Nephron (organoid): ENCODE measurements around the gene VTI1A.
A peak's percentile ranks its signal among the peaks of the same experiment; 100 is the strongest.

Experiments used
- H3K27ac Mint-ChIP-seq, 3 experiments: 2 replicates each; pipeline ENCODE4 v1.8.0; 2020; ENCODE audit warnings: mixed read lengths in 3 of 3, mild to moderate bottlenecking in 2 of 3, moderate library complexity in 1 of 3
- H3K27me3 Mint-ChIP-seq: 2 replicates; pipeline ENCODE4 v1.8.0; 2021; ENCODE audit warnings: low read depth, mild to moderate bottlenecking, moderate library complexity, mixed read lengths
- H3K36me3 Mint-ChIP-seq: 2 replicates; pipeline ENCODE4 v1.8.0; 2020; ENCODE audit warnings: low read depth, mixed read lengths
- H3K4me1 Mint-ChIP-seq: 2 replicates; pipeline ENCODE4 v1.8.0; 2020; ENCODE audit warnings: mixed read lengths
- H3K4me3 Mint-ChIP-seq, 3 experiments: 2 replicates each; pipeline ENCODE4 v1.8.0; 2020; ENCODE audit warnings: mild to moderate bottlenecking in 3 of 3, mixed read lengths in 3 of 3, moderate library complexity in 2 of 3
- H3K9me3 Mint-ChIP-seq: 2 replicates; pipeline ENCODE4 v1.8.0; 2020; ENCODE audit warnings: mixed read lengths
- TF ChIP-seq, protein P1 (sequence below), 3 experiments: fragments of 200-600 bp; sonication (generic); IDR thresholded peaks; one replicate each; pipeline ENCODE4 v1.5.0; 2021; ENCODE audit warnings: antibody characterized with exemption in 3 of 3; ENCODE audit not compliant: unreplicated experiment in 3 of 3

Gene VTI1A

GRCh38 chr10:112750427-112751167, 303.6 kb downstream of the VTI1A start:
- H3K36me3 Mint-ChIP-seq: no peaks in the 10 kb centered on the region
- TF ChIP-seq, protein P1, sequence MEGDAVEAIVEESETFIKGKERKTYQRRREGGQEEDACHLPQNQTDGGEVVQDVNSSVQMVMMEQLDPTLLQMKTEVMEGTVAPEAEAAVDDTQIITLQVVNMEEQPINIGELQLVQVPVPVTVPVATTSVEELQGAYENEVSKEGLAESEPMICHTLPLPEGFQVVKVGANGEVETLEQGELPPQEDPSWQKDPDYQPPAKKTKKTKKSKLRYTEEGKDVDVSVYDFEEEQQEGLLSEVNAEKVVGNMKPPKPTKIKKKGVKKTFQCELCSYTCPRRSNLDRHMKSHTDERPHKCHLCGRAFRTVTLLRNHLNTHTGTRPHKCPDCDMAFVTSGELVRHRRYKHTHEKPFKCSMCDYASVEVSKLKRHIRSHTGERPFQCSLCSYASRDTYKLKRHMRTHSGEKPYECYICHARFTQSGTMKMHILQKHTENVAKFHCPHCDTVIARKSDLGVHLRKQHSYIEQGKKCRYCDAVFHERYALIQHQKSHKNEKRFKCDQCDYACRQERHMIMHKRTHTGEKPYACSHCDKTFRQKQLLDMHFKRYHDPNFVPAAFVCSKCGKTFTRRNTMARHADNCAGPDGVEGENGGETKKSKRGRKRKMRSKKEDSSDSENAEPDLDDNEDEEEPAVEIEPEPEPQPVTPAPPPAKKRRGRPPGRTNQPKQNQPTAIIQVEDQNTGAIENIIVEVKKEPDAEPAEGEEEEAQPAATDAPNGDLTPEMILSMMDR (IDR thresholded peaks at IDR 0.05; ENCODE audit: unreplicated experiment in 3 of 3): no peak
- H3K9me3 Mint-ChIP-seq: no peaks in the 10 kb centered on the region
- H3K4me1 Mint-ChIP-seq: peaks cover 36% of the 10 kb centered on the region
- no peak overlapping the region for H3K4me3 Mint-ChIP-seq
- H3K27ac Mint-ChIP-seq: no peak overlapping the region
- H3K27me3 Mint-ChIP-seq: no peaks in the 10 kb centered on the region

DNA sequence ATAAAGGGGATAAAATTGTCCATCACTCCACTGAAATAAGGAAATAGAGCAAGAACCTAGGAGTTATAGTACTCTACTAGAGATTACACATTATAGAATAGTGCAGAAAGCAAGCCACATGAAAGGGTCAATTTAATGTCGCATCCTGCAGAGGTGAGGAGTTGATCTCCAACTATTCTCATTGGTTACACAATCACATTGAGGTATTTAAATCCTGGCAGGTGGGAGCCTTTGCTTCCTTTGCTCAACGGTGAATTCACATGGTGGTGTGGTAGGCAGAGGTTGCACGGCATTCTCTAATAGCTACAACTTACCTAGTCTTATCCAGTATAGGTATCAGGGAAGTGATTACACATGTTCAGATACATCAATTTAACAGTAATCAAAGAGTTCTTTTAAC, 304.6 kb downstream of the VTI1A start:
- no peaks in the 10 kb centered on the region for H3K9me3 Mint-ChIP-seq
- no peak overlapping the region for H3K4me3 Mint-ChIP-seq
- TF ChIP-seq, protein P1 (IDR thresholded peaks at IDR 0.05; ENCODE audit: unreplicated experiment in 3 of 3): no peak
- no peaks in the 10 kb centered on the region for H3K36me3 Mint-ChIP-seq
- H3K27me3 Mint-ChIP-seq: no peaks in the 10 kb centered on the region
- H3K4me1 Mint-ChIP-seq: peaks cover 47% of the 10 kb centered on the region
- H3K27ac Mint-ChIP-seq: no peak overlapping the region

DNA sequence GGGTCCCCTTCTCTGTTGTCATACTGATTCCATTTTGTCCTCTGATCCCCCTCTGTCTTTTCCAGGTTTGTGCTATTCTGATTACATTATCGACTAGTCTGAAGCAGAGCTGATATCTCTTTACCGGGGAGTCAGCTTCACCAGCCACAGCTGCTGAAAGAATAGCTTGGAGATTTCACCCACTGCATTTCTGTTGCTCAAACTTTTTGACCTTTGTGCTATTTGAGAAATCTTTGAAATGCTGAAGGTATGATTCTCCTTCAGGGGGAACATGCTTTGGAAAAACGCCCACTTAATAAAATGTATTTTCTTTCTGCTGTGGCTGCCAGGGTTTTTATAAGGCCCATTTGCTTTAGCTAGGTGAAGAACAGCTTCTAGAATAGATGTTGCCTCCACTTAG, 305.3 kb downstream of the VTI1A start:
- peak overlapping the region in 2 of 3 experiments; percentile 7 to 31 for H3K27ac Mint-ChIP-seq
- no peaks in the 10 kb centered on the region for H3K27me3 Mint-ChIP-seq
- H3K36me3 Mint-ChIP-seq: no peaks in the 10 kb centered on the region
- TF ChIP-seq, protein P1 (IDR thresholded peaks at IDR 0.05; ENCODE audit: unreplicated experiment in 3 of 3): no peak
- no peak overlapping the region for H3K4me3 Mint-ChIP-seq
- peaks cover 47% of the 10 kb centered on the region for H3K4me1 Mint-ChIP-seq
- no peaks in the 10 kb centered on the region for H3K9me3 Mint-ChIP-seq

DNA sequence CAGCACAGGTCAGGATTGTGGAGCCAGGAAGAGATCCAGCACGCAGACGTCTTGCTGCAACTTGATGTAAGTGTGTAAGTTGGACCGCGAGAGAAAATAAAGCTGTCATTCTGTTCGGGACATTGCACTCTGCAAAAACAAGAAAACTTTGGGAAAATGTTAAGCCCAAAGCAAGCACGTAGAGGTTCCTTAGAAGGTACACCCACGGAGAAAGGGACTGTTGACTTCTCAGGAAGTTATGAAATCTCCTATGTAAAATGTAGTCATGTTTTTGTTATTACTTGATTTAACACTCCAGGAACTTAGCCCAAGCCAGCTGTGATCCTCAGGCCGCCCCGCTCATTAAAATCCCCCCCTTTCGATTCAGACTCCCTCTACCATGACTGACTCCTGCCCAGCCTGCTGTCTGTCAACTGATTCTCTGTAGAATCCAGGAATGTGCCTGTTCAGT, 307.0 kb downstream of the VTI1A start:
- Mint-ChIP-seq H3K4me1 (peaks cover 49% of the 10 kb centered on the region), H3K9me3 (no peaks in the 10 kb centered on the region), H3K4me3 (peak overlapping the region in 2 of 3 experiments; percentile 3 to 57), H3K27ac (peak overlapping the region; percentile 74 to 76 (median 75)), H3K27me3 (no peaks in the 10 kb centered on the region), H3K36me3 (no peaks in the 10 kb centered on the region)
- TF ChIP-seq, protein P1 (IDR thresholded peaks at IDR 0.05; ENCODE audit: unreplicated experiment in 3 of 3): no peak

DNA sequence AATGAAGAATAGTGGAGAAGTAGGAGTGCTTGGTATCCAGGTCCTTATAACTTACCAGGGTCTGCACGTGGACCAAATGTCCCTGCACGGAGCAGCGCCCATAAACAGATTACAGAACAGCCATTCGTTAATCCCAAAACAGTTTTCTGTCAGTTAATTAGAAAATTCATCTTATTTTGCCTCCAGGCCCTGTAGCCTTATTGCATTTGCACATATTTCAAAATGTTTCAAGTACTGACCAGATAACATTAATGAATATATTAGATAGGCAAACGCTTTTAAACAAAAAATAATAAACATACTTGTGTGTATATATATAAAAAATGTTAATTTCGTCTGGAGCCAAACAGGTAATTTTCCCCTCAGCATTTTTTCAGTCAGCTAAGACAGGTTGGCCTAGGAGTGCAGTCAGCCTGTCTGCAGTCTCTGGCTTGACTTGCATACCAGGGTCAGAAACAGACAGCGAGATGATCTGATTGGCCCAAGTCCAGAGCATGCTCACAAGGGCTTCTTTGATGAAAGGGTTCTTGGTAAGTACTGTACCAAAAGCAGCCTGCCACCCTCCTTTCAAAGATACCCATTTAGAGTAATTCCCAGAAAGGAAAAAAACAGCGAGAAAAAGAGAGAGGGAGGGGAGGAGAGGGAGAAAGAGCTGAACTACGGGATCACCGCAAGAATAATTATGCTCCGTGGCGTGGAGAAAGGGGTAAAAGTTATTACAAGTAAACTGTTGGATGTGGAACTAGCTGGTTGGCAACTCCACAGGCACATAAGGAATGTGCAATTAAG, 308.6 kb downstream of the VTI1A start:
- peaks cover 64% of the 10 kb centered on the region for H3K4me1 Mint-ChIP-seq
- TF ChIP-seq, protein P1 (IDR thresholded peaks at IDR 0.05; ENCODE audit: unreplicated experiment in 3 of 3): no peak
- H3K27me3 Mint-ChIP-seq: no peaks in the 10 kb centered on the region
- H3K36me3 Mint-ChIP-seq: no peaks in the 10 kb centered on the region
- peak overlapping the region in 1 of 3 experiments; percentile 12 for H3K4me3 Mint-ChIP-seq
- H3K9me3 Mint-ChIP-seq: no peaks in the 10 kb centered on the region
- peak overlapping the region; percentile 34 to 84 (median 52) for H3K27ac Mint-ChIP-seq
